HL-60/S4 (cell line): ENCODE data around the gene GRIA1.
"Not testable (repeated sequence)": the region's sequence is repeated elsewhere in the genome, so short reads cannot be mapped to it uniquely, and the experiment has no call there.

Experiments
- in situ Hi-C: fragments of 300-500 bp; cut with MboI; formaldehyde crosslinking; loops from 2 replicates; pipeline ENCODE4 v1.14.3; 2022; ENCODE audit warnings: low sequenced_read_pairs

GRIA1 gene

GRCh38 chr5:153816870-153817269 is 326.4 kb downstream of the GRIA1 start:
- in situ Hi-C loops, result no loop called here

- in situ Hi-C loops, result no loop called here
These were observed 328.2 kb downstream of the GRIA1 start for GRCh38 chr5:153818626-153819025.

GRCh38 chr5:153823036-153823435 is 332.6 kb downstream of the GRIA1 start:
- in situ Hi-C loops, result no loop called here

GRCh38 chr5:153824909-153825308 is 334.4 kb downstream of the GRIA1 start:
- in situ Hi-C loops, result no loop called here

GRCh38 chr5:153827397-153827796 is 336.9 kb downstream of the GRIA1 start:
- in situ Hi-C loops, result no loop called here

- in situ Hi-C loops, result no loop called here
These were observed 339.1 kb downstream of the GRIA1 start for GRCh38 chr5:153829510-153830065.

GRCh38 chr5:153831973-153832372 is 341.5 kb downstream of the GRIA1 start:
- in situ Hi-C loops, result no loop called here

- in situ Hi-C loops, result no loop called here
These were observed 345.5 kb downstream of the GRIA1 start for GRCh38 chr5:153835891-153836515.

- in situ Hi-C loops, result not testable (repeated sequence)
These were observed 359.0 kb downstream of the GRIA1 start for GRCh38 chr5:153849303-153850113.

- in situ Hi-C loops, result no loop called here
These were observed 369.9 kb downstream of the GRIA1 start for GRCh38 chr5:153860195-153860886.

GRCh38 chr5:153862906-153863305 is 372.4 kb downstream of the GRIA1 start:
- in situ Hi-C loops, result not testable (repeated sequence)
